GM10847 (cell line): ENCODE data around the gene IRF9.

Source experiments
- POLR2A ChIP-seq: IDR thresholded peaks from 2 replicates; pipeline ENCODE4 v1.6.1; 2011; ENCODE audit not compliant: insufficient read length; ENCODE audit errors: extremely low read depth

The IRF9 gene

DNA sequence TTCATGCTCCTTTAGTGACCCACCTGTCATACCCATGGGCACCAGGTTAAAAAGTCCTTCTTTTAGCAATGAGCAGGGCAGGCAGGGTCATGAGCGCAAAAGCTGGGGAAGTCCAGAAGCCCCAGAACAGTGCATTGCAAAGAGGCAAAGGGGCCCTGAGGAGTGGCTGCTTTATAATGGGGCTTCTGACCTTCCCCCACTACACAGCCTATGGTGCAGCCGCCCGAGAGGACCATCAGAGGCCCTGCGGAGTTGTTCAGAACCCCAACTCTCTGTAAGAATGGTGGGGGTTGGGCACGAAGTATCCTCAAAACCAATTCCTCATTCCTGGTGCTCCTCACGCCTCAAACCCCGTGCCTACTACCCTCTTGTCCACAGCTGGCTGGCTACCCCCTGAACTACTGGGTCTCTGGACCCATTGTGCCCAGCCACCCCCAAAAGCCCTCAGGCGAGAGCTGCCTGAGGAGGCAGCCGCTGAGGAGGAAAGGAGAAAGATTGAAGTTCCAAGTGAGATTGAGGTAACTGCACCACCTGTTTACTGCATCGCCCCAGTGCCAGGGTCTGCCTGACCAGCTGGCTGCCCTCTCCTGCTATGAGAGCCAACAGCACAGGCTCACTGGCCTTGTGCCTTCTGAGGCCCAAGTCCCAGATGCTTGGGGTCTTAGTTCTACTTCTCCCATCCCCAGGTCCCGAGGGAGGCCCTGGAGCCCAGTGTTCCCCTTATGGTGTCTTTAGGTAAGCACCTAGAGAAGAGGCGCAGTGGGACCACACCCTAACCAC is 17.5 kb downstream of the IRF9 start:
- no peak for TF ChIP-seq POLR2A

DNA sequence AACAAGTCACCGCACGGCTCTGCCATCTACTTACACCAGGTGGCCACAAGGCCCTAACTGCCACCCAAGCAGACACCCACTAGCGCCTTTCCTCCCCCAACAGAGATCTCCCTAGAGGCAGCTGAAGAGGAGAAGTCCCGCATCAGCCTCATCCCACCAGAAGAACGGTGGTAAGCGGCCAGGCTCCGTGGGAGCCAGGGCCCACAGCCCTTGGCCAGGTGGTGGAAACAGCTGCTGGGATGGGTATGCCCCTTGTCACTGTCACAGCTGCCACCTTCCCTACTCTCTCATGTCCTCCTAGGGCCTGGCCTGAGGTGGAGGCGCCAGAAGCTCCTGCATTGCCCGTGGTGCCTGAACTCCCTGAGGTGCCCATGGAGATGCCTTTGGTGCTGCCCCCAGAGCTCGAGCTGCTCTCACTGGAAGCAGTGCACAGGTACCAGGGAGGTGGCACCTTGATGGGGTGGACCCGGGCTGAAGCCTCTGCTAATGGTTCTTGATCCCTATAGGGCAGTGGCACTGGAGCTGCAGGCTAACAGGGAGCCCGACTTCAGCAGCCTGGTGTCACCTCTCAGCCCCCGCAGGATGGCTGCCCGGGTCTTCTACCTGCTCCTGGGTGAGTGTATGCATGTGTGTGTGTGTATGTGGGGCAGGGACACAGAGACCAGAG is 18.4 kb downstream of the IRF9 start:
- TF ChIP-seq POLR2A = no peak

DNA sequence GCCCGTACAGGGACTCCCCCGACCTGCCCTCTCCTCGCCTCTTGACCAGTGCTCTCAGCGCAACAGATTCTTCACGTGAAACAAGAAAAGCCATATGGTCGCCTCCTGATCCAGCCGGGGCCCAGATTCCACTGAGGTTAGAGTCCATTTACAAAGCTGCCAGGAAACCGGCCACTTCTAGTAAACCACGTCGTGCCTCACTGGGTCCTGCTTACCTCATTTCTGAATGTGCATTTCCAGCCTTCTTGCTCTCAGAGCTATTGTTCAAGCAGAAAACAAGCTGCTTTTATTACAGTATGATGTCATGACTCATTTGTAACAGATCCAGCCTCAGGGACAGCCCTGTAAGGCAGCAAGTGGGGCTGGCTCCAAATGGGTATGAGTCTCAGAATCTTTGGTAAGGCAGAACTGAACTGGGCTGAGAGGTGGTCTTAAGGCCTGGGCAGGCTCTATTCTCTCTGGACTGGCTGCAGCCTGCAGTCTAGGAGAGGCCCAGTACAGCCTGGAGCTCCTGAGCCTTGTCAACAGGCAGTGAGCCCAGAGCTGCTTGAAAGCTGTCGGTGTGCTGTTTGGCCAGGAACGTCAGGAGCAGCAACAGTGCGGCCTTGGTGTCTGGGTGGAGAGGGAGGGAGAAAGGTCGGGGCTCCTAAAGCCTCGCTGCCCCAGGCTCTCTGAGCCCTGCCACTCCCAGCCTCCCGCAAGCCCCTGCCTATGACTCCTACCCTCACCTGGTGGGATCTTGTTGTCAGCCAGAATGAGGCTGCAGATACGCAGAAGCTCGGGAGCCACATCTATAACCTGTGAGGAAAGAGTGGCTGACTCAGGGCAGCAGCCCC is 19.1 kb downstream of the IRF9 start:
- no peak for TF ChIP-seq POLR2A

DNA sequence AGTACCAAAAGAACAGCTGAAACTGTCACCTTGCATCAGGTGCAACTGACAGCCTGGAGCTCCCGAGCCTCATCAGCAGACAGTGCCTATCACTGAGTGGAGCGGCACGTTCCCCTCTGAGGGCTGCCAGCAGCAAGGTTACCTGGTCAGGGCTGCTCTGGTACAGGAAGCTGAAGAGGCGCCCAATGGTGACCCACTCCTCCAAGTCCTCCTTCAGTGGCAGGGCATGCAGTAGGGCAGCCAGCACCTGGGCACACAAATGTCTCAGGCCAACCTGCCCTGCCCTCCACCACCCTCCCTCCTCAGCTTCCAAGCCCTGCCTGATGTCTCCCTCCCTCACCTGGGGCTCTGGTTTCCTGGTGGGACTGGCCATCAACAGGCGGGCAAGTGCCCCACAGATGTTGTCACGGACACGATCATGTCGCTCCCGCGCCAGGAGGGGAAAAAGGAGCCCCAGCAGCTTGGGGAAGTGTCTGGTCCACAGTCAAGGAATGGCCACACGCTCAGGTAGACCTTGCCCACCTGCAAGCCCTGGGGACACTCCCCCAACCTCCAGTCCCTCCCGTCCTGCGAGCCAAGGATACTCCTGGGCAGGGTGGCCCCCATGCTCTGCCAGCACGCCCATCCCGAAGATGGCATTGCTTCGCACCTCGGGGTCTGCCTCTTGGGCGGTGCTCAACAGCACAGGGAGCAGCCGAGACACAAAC is 20.5 kb downstream of the IRF9 start:
- no peak for TF ChIP-seq POLR2A

DNA sequence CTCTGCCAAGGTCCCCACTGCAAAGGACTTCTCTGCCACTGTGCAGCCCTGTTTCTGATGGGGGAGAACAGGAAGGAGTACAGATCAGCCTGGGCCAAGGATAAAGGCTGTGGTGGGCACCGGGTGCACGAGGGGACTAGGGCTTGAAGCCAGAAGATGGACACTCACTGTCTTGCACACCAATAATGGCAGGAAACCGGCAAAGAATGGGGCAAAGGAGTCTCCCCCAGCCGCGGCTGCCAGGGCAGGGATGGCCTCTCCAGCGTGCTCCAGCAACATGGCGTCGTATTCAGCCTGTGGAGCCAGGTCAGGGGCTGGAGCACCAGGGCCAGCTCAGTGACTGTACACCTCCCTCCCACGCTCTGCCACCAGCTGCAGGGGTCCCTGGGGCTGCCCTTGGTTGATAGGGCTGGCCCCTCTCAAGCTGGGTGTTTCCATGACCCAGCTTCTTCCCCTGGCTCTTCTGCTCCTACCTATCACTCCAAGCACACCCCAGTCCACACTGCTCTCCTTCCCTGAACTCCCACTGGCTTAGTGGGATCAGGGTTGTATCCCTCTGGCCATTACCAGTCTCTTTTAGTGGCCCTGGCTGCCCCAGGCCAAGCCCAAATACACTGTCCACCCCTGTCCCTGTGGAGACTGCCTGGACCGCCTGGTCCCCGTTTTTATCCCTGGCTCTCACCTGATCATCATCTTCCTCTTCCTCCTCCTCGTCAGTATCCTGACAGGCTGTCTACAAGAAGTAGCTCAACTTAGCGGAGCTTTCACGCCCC is 21.2 kb downstream of the IRF9 start:
- TF ChIP-seq POLR2A = no peak

DNA sequence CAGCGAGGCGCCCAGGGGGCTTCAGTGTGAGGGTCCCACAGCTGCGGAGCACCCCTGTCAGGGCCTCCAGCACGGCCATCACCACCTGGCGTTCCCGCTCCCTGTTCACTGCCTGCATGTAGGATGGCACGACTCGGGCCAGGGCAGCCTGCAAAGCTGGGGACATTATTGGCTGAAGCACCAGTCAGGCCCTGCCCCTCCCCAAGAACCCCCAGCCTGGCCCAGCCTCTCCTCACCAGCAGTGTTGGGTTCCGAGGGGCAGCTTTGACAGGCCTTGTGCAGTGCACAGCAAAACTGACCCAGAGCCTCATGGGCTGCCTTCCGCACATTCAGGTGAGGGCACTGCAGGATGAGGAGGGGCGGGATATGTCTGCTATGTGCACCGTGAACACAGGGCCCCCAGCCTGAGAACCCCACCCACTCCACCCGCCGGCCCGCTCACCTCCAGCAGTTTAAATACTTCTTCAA is 22.0 kb downstream of the IRF9 start:
- TF ChIP-seq POLR2A = no peak

DNA sequence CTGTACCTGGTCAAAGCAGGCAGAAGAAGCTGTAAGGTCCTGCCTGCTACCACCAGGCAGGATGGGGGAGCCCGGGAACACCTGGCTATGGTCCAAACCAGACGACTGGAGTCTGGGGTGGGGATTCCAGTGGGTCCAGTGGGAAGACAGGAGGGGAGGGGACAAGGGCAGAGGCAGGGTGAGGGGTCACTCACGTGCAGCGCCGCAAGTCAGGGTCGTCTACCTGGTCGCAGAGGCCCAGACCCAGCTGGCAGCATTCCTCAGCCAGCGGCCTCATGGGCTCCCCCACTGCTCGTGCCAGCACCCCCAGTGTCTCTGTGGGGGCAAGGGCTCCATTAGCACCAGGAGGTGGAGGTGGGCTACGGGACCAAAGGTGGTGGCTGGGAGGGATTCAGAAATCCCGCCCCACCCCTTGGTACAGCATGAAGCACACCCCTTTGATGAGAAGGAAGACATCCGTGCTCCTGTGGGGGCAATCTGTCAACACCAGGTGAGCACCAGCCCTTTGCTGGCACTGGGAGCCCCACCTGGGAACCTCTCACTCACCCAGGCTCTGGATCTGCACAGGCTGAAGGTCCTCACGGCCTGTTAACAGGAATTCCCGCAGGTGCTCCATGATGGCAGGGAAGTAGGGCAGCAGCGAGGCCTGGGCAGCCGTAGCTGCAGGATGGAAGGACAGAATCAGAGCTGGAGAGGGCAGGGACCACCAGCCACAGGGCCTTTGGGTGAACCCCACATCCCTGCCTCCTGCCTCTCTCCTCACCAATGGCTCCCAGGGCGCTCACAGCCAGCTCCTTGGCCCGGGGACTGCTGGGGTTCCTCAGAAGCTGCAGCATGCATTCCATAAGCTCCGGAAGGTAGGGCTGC is 23.3 kb downstream of the IRF9 start:
- TF ChIP-seq POLR2A = no peak

DNA sequence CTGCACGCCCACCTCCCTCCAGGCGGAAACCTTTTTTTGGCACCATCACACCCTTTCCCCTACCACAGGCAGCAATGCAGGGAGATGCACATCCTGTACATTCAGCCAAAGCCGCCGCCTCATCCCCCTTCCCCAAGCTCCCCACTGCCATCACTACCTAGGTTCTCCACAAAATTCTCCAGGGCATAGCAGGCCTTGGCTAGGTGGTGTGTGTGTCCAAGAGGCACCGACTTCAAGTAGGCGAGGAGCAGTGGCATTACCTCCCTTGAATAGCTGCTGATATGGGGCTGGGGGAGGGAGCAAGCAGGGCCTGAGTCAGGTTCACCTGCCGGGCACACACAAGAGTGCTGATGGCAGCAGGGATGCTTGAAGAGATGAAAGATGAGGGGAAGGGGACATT is 24.0 kb downstream of the IRF9 start:
- TF ChIP-seq POLR2A = no peak

DNA sequence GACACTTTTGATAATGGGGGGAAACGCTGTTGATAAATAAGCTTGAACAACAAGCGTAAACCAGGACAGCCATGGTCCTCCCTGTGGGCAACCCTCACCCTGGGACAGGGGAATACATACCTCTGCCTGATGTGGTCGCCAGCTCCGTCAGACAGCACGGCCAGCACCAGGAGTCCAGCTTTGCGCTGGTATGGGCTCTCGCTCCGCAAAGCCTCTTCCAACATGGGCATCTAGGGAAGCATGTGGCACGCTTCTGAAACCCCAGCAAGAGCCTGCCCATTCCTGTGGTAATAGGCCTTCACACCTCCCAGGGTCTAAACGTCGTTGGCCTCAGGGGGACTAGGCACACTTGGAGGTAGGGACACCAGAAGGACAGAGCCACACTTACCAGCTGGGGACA is 24.7 kb downstream of the IRF9 start:
- no peak for TF ChIP-seq POLR2A

DNA sequence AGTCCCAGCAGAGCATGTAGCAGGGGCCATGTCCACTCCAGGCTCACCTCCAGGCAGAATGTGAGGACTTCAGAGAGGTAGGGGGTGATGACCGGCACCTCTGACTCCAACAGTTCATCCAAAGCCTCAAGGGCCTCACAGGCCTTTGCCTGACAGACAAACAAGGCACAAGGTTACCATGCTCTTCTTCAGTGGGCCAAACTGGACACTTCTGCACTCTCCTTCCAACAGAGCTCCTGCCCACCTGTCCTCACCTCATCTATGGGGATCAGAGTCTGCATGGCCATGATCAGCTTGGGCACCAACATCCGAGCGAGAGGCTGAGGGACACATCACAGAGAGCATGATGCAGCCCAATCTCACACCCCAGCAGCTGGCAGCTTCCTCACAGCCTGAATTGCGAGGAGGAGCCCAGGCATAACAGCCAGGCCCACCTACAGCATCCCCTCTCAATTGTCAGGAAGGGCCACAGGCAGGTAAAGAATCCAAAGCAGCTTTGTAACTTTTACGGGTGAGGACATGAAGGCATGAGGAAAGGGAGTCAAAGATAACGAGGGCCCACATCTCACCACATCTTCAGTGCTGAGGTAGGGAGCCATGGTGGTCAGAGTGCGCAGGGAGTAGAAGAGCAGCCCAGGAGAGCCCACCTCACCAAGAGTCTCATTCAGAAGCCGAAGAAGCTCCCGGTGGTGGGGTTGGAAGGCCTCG is 25.9 kb downstream of the IRF9 start:
- TF ChIP-seq POLR2A = no peak

DNA sequence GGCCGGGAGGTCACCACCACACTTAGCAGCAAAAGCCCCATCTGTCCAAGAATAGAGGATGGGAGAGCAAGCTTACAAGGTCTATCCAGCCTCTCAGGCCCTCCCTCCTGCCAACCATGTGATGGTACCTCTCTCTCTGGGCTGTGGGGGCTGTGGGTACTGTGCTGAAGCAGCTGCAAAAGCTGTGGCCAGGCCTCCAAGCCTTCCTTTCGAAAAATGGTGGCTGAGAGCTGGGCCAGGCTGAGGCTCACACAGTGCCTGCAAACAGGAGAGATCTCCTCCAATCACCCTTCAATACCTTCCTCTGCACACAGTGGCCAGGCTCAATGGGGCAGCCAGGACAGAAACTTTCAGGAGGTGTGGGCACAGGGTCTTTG is 26.5 kb downstream of the IRF9 start:
- TF ChIP-seq POLR2A = no peak

DNA sequence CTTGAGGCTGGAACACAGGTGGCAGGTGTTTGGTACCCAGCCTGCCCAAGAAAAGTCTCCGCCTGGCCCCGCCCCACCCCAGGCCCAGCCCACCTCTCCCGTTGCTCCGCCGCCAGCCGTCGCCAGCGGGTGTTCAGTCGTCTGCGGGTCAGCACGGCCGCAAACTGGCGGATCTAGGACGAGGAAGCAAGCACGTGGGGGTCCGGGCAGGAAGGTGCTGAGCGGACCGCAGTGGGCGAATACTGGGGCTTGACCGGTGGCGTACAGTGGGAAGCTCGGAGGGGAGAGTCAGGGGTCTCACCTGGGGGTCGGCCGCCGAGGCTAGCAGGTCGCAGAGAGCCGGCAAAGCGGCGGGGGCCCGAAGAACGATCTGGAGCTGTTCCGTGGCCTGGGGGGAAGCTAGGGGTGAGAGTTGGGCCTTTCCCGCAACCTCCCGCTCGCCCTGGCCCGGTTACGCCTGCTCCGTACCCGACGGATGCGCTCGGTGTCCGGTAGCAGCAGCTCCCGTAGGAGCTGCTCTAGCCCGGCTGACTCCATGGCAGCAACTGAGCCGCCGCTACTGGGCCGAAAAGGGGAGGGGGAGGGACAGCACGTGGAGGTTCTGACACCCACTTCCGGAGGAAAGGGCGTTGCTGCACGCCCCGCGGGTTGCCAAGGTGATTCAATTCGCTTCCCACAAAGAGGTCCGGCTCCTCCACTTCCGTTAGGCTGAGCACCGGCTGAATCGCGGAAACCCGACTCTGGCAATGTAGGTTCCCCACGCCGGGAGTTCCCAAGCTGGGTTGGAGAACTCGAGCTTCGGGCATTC is 27.4 kb downstream of the IRF9 start, which contains the start of gene IPO4:
Gene IPO4, minus strand, starts transcription at position 566 of the 808 bp plus-strand sequence. Its CDS starts 29 bp downstream, at position 537.
- TF ChIP-seq POLR2A = peak; percentile 67
